ENCODE results near the gene FOXRED1.

DNA sequence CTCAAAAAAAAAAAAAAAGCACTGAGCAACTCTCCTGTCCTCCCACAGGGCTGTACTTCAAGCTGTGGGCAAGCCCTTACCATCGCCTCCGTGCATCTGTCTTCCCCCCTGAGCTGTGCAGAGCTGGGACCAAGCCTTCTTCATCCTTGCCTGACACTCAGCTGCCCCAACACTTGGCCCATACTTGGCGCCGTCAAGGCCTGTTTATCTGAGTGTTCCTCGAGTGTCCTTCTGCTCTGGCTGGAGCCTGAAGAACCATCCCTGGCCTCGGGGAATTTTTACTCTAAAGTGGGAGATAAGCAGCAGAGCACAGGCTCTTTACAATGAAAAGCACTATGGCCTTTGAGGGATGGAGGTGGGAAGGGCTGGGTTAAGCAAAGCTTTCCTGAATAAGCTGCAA lies 12.3 kb downstream of the FOXRED1 start:
- no peak for TF ChIP-seq SPEN (CRISPR knock-in tag; IDR thresholded peaks at IDR 0.05; ENCODE audit: low read depth)
- TF ChIP-seq E2F1 (CRISPR knock-in tag; IDR thresholded peaks at IDR 0.05) = no peak
- no peak for TF ChIP-seq DRAP1 (CRISPR knock-in tag; IDR thresholded peaks at IDR 0.05)
- no peak for TF ChIP-seq ZNF468 (CRISPR knock-in tag; IDR thresholded peaks at IDR 0.05)
- TF ChIP-seq TCF7L2 (IDR thresholded peaks at IDR 0.05; ENCODE audit: low read depth, low read length) = no peak
- no peak for TF ChIP-seq TFE3 (CRISPR knock-in tag; IDR thresholded peaks at IDR 0.05)
- TF ChIP-seq RAD21 (CRISPR knock-in tag; IDR thresholded peaks at IDR 0.05) = no peak
- TF ChIP-seq, protein P1, sequence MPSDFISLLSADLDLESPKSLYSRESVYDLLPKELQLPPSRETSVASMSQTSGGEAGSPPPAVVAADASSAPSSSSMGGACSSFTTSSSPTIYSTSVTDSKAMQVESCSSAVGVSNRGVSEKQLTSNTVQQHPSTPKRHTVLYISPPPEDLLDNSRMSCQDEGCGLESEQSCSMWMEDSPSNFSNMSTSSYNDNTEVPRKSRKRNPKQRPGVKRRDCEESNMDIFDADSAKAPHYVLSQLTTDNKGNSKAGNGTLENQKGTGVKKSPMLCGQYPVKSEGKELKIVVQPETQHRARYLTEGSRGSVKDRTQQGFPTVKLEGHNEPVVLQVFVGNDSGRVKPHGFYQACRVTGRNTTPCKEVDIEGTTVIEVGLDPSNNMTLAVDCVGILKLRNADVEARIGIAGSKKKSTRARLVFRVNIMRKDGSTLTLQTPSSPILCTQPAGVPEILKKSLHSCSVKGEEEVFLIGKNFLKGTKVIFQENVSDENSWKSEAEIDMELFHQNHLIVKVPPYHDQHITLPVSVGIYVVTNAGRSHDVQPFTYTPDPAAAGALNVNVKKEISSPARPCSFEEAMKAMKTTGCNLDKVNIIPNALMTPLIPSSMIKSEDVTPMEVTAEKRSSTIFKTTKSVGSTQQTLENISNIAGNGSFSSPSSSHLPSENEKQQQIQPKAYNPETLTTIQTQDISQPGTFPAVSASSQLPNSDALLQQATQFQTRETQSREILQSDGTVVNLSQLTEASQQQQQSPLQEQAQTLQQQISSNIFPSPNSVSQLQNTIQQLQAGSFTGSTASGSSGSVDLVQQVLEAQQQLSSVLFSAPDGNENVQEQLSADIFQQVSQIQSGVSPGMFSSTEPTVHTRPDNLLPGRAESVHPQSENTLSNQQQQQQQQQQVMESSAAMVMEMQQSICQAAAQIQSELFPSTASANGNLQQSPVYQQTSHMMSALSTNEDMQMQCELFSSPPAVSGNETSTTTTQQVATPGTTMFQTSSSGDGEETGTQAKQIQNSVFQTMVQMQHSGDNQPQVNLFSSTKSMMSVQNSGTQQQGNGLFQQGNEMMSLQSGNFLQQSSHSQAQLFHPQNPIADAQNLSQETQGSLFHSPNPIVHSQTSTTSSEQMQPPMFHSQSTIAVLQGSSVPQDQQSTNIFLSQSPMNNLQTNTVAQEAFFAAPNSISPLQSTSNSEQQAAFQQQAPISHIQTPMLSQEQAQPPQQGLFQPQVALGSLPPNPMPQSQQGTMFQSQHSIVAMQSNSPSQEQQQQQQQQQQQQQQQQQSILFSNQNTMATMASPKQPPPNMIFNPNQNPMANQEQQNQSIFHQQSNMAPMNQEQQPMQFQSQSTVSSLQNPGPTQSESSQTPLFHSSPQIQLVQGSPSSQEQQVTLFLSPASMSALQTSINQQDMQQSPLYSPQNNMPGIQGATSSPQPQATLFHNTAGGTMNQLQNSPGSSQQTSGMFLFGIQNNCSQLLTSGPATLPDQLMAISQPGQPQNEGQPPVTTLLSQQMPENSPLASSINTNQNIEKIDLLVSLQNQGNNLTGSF (CRISPR knock-in tag; IDR thresholded peaks at IDR 0.05) = no peak
- TF ChIP-seq HDAC6 (IDR thresholded peaks at IDR 0.05; ENCODE audit: low read depth, low read length) = no peak
- no peak for TF ChIP-seq EZH2 (conservative IDR thresholded peaks at IDR 0.05; ENCODE audit: low read depth, low read length)

Measured in HepG2 (cell line).